Myocyte (in vitro differentiated cells): ENCODE measurements around the gene DDO. TPM values are rescaled to one million over a fixed set of nuclear protein-coding genes. Genes with fewer than 3 reads are reported as not detected.

Experiments
- DNase-seq: peaks from one replicate; pipeline ENCODE4 v3.0.0-alpha.2; 2012; ENCODE audit warnings: low read depth
- total RNA-seq: library from RNA; depleted of rRNA; stranded (reverse); fragments of >200 nt; gene quantifications from 2 replicates; pipeline ENCODE4 v1.2.3, GENCODE V29; 2014

DDO gene
- total RNA-seq, 1 donor from 2014 or later = 7.8 TPM

DNA sequence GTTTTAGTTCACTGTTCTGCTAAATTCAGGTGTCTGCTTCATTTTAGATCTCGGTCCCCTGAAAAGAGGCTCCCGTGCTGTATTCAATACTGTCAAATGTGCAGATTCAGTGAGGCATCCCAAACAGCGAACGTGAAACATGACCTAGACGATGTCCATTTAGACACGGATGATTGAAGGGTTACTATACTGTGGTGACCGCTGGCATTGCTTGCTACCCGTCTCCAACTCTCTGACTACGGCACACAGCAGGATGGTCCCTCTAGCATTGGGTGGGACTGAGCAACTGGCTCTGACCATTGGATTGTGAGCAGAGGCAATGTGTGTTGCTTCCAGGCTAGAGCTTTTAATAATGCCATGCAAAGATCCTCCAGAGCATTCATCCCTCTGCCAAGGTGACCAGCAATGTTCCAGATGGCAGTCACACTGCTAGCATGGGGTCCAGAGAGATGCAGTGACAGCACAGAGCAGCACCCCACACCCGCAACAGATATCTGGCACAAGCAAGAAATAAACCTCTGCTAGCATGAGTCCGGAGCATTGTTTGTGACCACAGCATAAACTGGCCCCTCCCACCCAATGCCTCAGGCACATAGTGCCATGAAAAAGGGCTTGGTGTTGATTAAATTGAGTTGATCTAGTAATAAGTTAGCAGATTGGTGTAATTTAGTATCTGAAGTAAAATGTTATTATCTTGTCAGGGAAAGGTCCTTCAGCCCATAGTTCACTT is 66.2 kb downstream of the DDO start:
- DNase-seq = no peak

DNA sequence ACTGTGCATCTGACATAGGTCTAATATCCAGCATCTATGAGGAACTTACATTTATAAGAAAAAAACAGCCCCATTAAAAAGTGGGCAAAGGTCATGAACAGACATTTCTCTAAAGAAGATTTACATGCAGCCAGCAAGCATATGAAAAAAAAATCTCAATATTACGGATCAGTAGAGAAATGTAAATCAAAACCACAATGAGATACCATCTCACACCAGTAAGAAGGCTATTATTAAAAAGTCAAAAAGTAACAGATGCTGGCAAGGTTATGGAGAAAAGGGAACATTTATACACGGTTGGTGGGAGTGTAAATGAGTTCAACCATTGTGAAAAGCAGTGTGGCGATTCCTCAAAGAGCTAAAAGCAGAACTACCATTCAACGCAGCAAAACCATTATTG is 70.3 kb downstream of the DDO start:
- DNase-seq = no peak

DNA sequence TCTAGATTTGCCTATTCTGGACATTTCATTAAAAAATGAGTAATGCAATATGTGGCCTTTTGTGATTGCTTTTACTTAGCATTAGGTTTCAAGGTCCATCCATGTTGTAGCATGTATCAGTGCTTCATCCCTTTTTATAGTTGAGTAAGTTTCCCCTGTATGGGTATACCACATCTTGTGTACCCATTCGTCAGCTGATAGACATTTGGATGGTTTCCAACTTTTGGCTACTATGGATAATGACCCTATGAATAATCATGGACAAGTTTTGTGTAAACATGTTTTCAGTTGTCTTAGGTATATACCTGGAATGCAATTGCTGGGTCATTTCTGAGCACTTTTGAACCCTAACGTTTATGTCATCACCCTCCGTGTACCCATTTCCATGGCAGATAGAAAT is 72.6 kb downstream of the DDO start:
- no peak for DNase-seq

Other genes starting within 250 kb of the DDO start
- 8.1 and 10.5 TPM in 2 replicates for gene WASF1, start 235.9 kb downstream of the DDO start, total RNA-seq
- gene CDC40, start 235.1 kb downstream of the DDO start, total RNA-seq = 14.6 and 16.3 TPM in 2 replicates
- not detected in 2 replicates for gene METTL24, start 57.2 kb downstream of the DDO start, total RNA-seq
- gene SLC22A16, start 61.0 kb upstream of the DDO start, total RNA-seq = not detected in 2 replicates